HG02938 (cell line): Measurements from ENCODE around the gene RAB5IF.
A peak's percentile ranks its signal among the peaks of the same experiment; 100 is the strongest.
"Not testable (repeated sequence)": the region's sequence is repeated elsewhere in the genome, so short reads cannot be mapped to it uniquely, and the experiment has no call there.

Experiments
- ATAC-seq: cut with Tn5 transposase; IDR thresholded peaks from one replicate; pipeline ENCODE4 v1.9.1; 2021; ENCODE audit warnings: mild to moderate bottlenecking, moderate library complexity; ENCODE audit not compliant: unreplicated experiment

The RAB5IF gene

GRCh38 chr20:36585410-36586125 lies 20.0 kb upstream of the RAB5IF start:
- no peak for ATAC-seq

- ATAC-seq: no peak
These were observed 18.1 kb upstream of the RAB5IF start for GRCh38 chr20:36587388-36588070.

GRCh38 chr20:36591281-36591680 lies 14.3 kb upstream of the RAB5IF start:
- ATAC-seq: no peak

GRCh38 chr20:36591854-36592641 lies 13.5 kb upstream of the RAB5IF start:
- no peak for ATAC-seq

- ATAC-seq: no peak
These were observed 12.1 kb upstream of the RAB5IF start for GRCh38 chr20:36593347-36593929.

GRCh38 chr20:36599912-36600345 lies 5.7 kb upstream of the RAB5IF start:
- no peak for ATAC-seq

- no peak for ATAC-seq
These were observed 4.0 kb upstream of the RAB5IF start for GRCh38 chr20:36601540-36601939.

GRCh38 chr20:36604952-36605398 lies 604 bp upstream of the RAB5IF start:
- peak; percentile 41 for ATAC-seq

- ATAC-seq: no peak
These were observed 833 bp downstream of the RAB5IF start for GRCh38 chr20:36606158-36607066.

- ATAC-seq: no peak
These were observed 2.2 kb downstream of the RAB5IF start for GRCh38 chr20:36607586-36608387.

- not testable (repeated sequence) for ATAC-seq
These were observed 2.8 kb downstream of the RAB5IF start for GRCh38 chr20:36608388-36608728.

GRCh38 chr20:36611625-36612024 lies 6.0 kb downstream of the RAB5IF start:
- no peak for ATAC-seq

- ATAC-seq: no peak
These were observed 8.4 kb downstream of the RAB5IF start for GRCh38 chr20:36613974-36614373.

GRCh38 chr20:36614781-36615557 lies 9.4 kb downstream of the RAB5IF start:
- no peak for ATAC-seq

- no peak for ATAC-seq
These were observed 15.3 kb downstream of the RAB5IF start for GRCh38 chr20:36620917-36621316.

- no peak for ATAC-seq
These were observed 17.9 kb downstream of the RAB5IF start for GRCh38 chr20:36623444-36623843.

- ATAC-seq: no peak
These were observed 18.7 kb downstream of the RAB5IF start for GRCh38 chr20:36624068-36624943.

GRCh38 chr20:36624944-36625324 lies 19.4 kb downstream of the RAB5IF start:
- ATAC-seq: no peak
